ENCODE results near the gene TLX1. TPM values are rescaled to one million over a fixed set of nuclear protein-coding genes. Genes with fewer than 3 reads are reported as not detected.

TLX1 gene
- total and polyA plus RNA-seq, 9 of the 15 experiments (the other 6 are each of a cell fraction or from before 2014, with no cell fraction given), result 0.03 to 3.3 (median 0.19) TPM; not detected in 1

- TF ChIP-seq E2F5 (CRISPR knock-in tag; IDR thresholded peaks at IDR 0.05), result no peak
- TF ChIP-seq IRF9 (tag; IDR thresholded peaks at IDR 0.05), result no peak
- no peak for TF ChIP-seq NFATC3 (IDR thresholded peaks at IDR 0.05)
- no peak for TF ChIP-seq ZSCAN29 (IDR thresholded peaks at IDR 0.05)
- no peak for TF ChIP-seq ZNF217 (CRISPR knock-in tag; IDR thresholded peaks at IDR 0.05)
- TF ChIP-seq ZNF764 (CRISPR knock-in tag; IDR thresholded peaks at IDR 0.05; ENCODE audit: low read depth), result no peak
Observed at GRCh38 chr10:101095550-101096213, 35.4 kb upstream of the TLX1 start (continued).

- Histone ChIP-seq H3K27ac (ENCODE audit: extremely low read depth, low read depth, low read length) (no peak overlapping the region), H4K20me1 (replicated peaks; ENCODE audit: control insufficient read depth, insufficient read depth, low read length) (no peaks in the 10 kb centered on the region), H3K9ac (ENCODE audit: insufficient read depth in 1 of 2, low read depth in 2 of 2, low read length in 2 of 2) (no peak overlapping the region), H3K36me3 (ENCODE audit: control insufficient read depth, insufficient read depth, low read length) (no peaks in the 10 kb centered on the region), H3K27me3 (ENCODE audit: control insufficient read depth in 2 of 2, insufficient read depth in 2 of 2, low read length in 2 of 2) (peaks cover 0 to 47% of the 10 kb centered on the region in 2 experiments; a peak in 2 of 5 replicates), H3K4me1 (replicated peaks in 1 of 2; ENCODE audit: control insufficient read depth in 2 of 2, insufficient read depth in 2 of 2, low read length in 2 of 2) (peaks cover 0 to 7% of the 10 kb centered on the region in 2 experiments; a peak in 2 of 5 replicates), H3K79me2 (ENCODE audit: control insufficient read depth, insufficient read depth, low read length) (no peaks in the 10 kb centered on the region), H3K4me3 (no peak overlapping the region), H3K9me3 (replicated peaks; ENCODE audit: control insufficient read depth, insufficient read depth, low read depth, low read length) (no peaks in the 10 kb centered on the region), H2AFZ (ENCODE audit: low read depth, low read length) (no peak overlapping the region), H3K9me1 (ENCODE audit: control insufficient read depth, insufficient read depth, low read length) (no peaks in the 10 kb centered on the region), H3K4me2 (ENCODE audit: insufficient read depth, low read length) (no peak overlapping the region)
- intact Hi-C loops (cut with micrococcal nuclease) (no loop called here), in situ Hi-C loops (cut with MboI) (loop anchor here (5.0 kb wide), 1 partner anchor 46 kb away; no protein-coding TSS in a partner anchor)
- ChIA-PET POLR2A (interaction anchor here (1.5 kb wide), 1 partner anchor 50 kb away, joined by 5 read pairs; no protein-coding TSS in a partner anchor), CTCF (ENCODE audit: low intra/inter-chr PET ratio) (interaction anchor here (2.4 kb wide), 1 partner anchor 46 kb away, joined by 17 read pairs; no protein-coding TSS in a partner anchor)
- no TSS peak for BruUV-seq (replicated peaks)
- TF ChIP-seq EWSR1 (IDR thresholded peaks at IDR 0.05; ENCODE audit: borderline replicate concordance, low read depth, partially characterized antibody) (no peak), DMBX1 (CRISPR knock-in tag; IDR thresholded peaks at IDR 0.05; ENCODE audit: borderline replicate concordance) (no peak)
- ATAC-seq (no peak), DNase-seq (ENCODE audit: extremely low read depth in 1 of 4, low spot score in 3 of 4) (no peak), FAIRE-seq (no peak)
- WGBS (ENCODE audit: insufficient coverage, low coverage, missing lambda C conversion rate), result 0% methylated on average over 3 of the region's 4 CpGs
Observed at GRCh38 chr10:101096378-101096777, 34.7 kb upstream of the TLX1 start.
